HepG2 (cell line): ENCODE measurements around the gene DUSP22.

Experiments
- BHLHE40 ChIP-seq: IDR thresholded peaks from 2 replicates; pipeline ENCODE4 v1.6.1; 2011; ENCODE audit warnings: low read length, improper control_type of control experiment
- ELF1 ChIP-seq: sonication (generic); formaldehyde crosslinking; IDR thresholded peaks from 2 replicates; pipeline ENCODE4 v1.4.0; 2020; ENCODE audit warnings: missing genetic modification reagents
- HNRNPUL1 ChIP-seq: fragments of 200-400 bp; formaldehyde crosslinking; IDR thresholded peaks from 2 replicates; pipeline ENCODE4 v1.6.1; 2017; ENCODE audit warnings: low read depth, mild to moderate bottlenecking, low read length, moderate library complexity
- RFX5 ChIP-seq: IDR thresholded peaks from 2 replicates; pipeline ENCODE4 v1.6.1; 2011; ENCODE audit warnings: low read depth, low read length, improper control_type of control experiment
- SCMH1 ChIP-seq: sonication (generic); formaldehyde crosslinking; IDR thresholded peaks from 2 replicates; pipeline ENCODE4 v1.9.0; 2021; ENCODE audit warnings: missing genetic modification reagents, mild to moderate bottlenecking, borderline replicate concordance
- SMC3 ChIP-seq: IDR thresholded peaks from 2 replicates; pipeline ENCODE4 v1.6.1; 2011; ENCODE audit warnings: low read length, improper control_type of control experiment
- ZNF3 ChIP-seq: IDR thresholded peaks from 2 replicates; pipeline ENCODE4 v1.7.0; 2017; ENCODE audit warnings: inconsistent platforms
- ZNF556 ChIP-seq: sonication (generic); formaldehyde crosslinking; IDR thresholded peaks from 2 replicates; pipeline ENCODE4 v1.4.0; 2020; ENCODE audit warnings: mild to moderate bottlenecking, missing genetic modification reagents, borderline replicate concordance

DNA sequence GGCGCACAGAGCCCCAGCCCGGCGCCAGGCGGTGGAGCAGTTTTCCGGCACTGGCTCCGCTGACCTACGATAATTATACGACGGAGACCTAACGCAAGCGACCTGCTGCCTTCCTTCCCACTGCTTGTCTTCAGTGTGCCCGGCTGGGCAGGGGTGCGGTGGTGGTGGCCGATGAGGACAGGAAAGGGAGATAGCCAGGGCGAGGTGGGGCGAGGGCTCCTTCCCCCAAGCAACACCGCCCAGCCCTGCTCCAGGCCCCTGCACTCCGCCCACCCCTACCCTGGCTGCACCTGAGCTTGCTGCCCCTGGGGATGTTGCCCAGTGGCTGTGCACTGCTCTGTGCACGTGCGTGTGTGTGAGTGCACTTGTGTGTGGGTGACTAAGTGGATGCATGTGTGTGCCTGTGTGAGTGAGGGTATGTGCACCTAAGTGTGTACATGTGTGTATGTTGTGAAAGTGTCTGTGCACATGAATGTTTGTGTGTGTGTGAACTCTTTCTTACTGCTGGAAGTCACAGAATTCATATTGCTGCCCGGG lies 56.6 kb downstream of the DUSP22 start:
- TF ChIP-seq SMC3 (no peak), ZNF3 (CRISPR knock-in tag) (no peak), HNRNPUL1 (no peak), SCMH1 (CRISPR knock-in tag) (no peak), ELF1 (CRISPR knock-in tag) (no peak), RFX5 (no peak), ZNF556 (CRISPR knock-in tag) (no peak), BHLHE40 (no peak)
